ENCODE measurements around the gene NKX2-3. TPM values are rescaled to one million over a fixed set of nuclear protein-coding genes. Genes with fewer than 3 reads are reported as not detected.

NKX2-3 gene
- total RNA-seq, 2 experiments from 2014 or later: not detected

DNA sequence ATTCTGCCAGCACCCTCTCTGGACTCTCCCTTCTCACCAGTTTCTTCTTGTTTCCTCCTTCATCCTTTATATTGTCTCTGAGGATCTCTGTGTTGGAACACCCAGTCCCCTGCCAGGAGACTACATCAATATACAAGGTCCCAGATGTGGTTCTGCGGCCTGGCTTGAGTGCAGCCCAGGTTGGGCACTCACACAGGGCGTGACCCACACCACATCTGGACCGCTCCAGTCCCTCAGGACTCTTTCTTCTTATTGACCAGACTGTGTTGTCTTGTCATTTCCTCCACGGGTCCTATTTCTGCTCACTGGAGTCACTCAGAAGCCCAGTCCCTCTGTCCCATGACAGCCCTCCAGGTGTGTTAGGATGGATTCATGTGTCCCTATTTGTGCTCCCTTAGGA is 26.0 kb downstream of the NKX2-3 start:
- Histone ChIP-seq H4K20me1 (ENCODE audit: insufficient read depth, low read length) (no peaks in the 10 kb centered on the region), H3K4me1 (ENCODE audit: insufficient read depth, low read length, poor library complexity, severe bottlenecking) (peaks cover 14% of the 10 kb centered on the region), H3K79me2 (ENCODE audit: insufficient read depth, low read depth, low read length) (no peaks in the 10 kb centered on the region), H3K9me2 (ENCODE audit: insufficient read depth, low read length) (no peaks in the 10 kb centered on the region), H3K36me3 (ENCODE audit: insufficient read depth, low read length) (no peaks in the 10 kb centered on the region), H3K4me2 (ENCODE audit: low read length) (no peak overlapping the region), H3K4me3 (ENCODE audit: low read depth, low read length, poor library complexity, severe bottlenecking) (no peak overlapping the region), H3K27ac (ENCODE audit: low read depth, low read length, poor library complexity, severe bottlenecking) (no peak overlapping the region), H3K9me3 (ENCODE audit: low read length) (no peaks in the 10 kb centered on the region), H2AFZ (ENCODE audit: low read length) (no peak overlapping the region)
- ChIA-PET CTCF (ENCODE audit: unreplicated experiment) (no interaction called here), POLR2A (interaction anchor here (1.2 kb wide), 1 partner anchor 43 kb away, joined by 3 read pairs; no protein-coding TSS in a partner anchor)
- intact Hi-C loops (cut with micrococcal nuclease; ENCODE audit: unreplicated experiment): no loop called here
- BruUV-seq (replicated peaks): no TSS peak
- TF ChIP-seq CTCF (conservative IDR thresholded peaks at IDR 0.05; ENCODE audit: low read length) (no peak), EZH2phosphoT487 (IDR thresholded peaks at IDR 0.05; ENCODE audit: borderline replicate concordance, low read depth, low read length) (no peak)
- DNase-seq (ENCODE audit: low spot score): no peak

DNA sequence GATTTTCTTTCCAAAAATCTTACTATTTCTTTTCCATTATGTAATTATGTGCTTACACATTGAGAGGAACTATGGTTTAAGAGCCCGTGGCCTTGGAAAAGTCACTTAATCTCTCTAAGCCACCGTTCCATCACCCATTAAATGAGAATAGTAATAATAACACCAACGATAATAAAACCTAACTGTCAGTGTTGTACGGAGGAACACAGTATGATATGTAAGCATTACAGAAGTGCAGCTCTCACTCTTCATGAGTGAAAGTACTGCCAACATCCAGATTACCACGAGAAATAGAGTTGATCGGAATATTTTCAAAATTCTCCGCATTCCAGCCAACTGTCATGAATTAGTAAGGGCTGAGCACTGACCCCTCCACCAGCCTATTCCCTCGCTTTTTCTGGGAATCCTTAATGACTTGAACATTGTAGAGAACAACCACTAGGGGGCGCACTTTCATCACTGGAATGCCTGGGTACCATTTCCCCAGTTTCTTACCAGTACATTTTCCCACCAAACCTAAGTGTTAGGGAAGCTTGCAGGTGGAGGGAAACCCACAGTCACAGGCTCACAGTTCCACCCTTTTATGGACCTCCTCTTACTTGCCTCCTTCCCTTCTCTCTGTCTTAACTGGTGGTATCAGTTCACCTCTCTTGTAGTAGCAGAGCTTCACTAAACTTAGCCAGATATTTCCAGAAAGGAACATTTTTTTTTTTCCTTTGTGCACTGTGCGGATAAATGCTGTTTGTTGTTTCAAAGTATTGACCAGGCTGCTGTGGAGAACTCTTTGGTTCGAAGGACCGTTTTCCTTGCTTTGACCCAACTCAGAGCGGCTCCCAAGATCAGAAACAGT is 27.8 kb downstream of the NKX2-3 start:
- TF ChIP-seq EZH2phosphoT487 (IDR thresholded peaks at IDR 0.05; ENCODE audit: borderline replicate concordance, low read depth, low read length) (no peak), CTCF (conservative IDR thresholded peaks at IDR 0.05; ENCODE audit: low read length) (peak; percentile 96)
- H3K36me3 ChIP-seq (ENCODE audit: insufficient read depth, low read length): no peaks in the 10 kb centered on the region
- H4K20me1 ChIP-seq (ENCODE audit: insufficient read depth, low read length): no peaks in the 10 kb centered on the region
- no TSS peak for BruUV-seq (replicated peaks)
- intact Hi-C loops (cut with micrococcal nuclease; ENCODE audit: unreplicated experiment): loop anchor here (1.0 to 5.0 kb wide), 3 partner anchors 52 to 152 kb away; no protein-coding TSS in a partner anchor
- H3K79me2 ChIP-seq (ENCODE audit: insufficient read depth, low read depth, low read length): no peaks in the 10 kb centered on the region
- CTCF ChIA-PET (ENCODE audit: unreplicated experiment): interaction anchor here (1.4 kb wide), 1 partner anchor 52 kb away, joined by 5 read pairs; no protein-coding TSS in a partner anchor
- DNase-seq (ENCODE audit: low spot score): peak; percentile 58
- peaks cover 21% of the 10 kb centered on the region for H3K4me1 ChIP-seq (ENCODE audit: insufficient read depth, low read length, poor library complexity, severe bottlenecking)
- H3K4me2 ChIP-seq (ENCODE audit: low read length): no peak overlapping the region
- POLR2A ChIA-PET: interaction anchor here (0.9 kb wide), 2 partner anchors 17 to 50 kb away, joined by 3 to 4 read pairs; no protein-coding TSS in a partner anchor
- no peaks in the 10 kb centered on the region for H3K9me2 ChIP-seq (ENCODE audit: insufficient read depth, low read length)
- no peak overlapping the region for H2AFZ ChIP-seq (ENCODE audit: low read length)
- no peak overlapping the region for H3K27ac ChIP-seq (ENCODE audit: low read depth, low read length, poor library complexity, severe bottlenecking)
- H3K4me3 ChIP-seq (ENCODE audit: low read depth, low read length, poor library complexity, severe bottlenecking): no peak overlapping the region
- H3K9me3 ChIP-seq (ENCODE audit: low read length): no peaks in the 10 kb centered on the region

DNA sequence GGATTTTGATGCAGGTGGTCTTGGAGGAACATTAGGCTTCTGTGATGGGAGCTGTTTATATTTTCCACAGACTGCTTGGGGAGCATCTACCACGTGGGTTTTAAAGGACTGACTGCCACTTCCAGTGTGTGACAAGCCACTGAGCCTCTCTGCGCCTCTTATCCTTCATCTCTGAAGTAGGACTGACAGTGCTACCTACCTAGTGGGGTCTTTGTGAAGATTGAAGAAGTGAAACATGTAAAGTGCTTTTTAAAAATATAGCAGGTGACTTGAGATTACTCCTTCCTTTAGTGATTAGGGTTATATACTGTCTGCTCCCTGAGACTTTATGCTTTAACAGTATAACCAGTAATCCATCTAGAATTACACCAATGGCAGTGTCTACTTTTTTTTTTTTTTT is 29.9 kb downstream of the NKX2-3 start:
- Histone ChIP-seq H3K9me2 (ENCODE audit: insufficient read depth, low read length) (no peaks in the 10 kb centered on the region), H3K27ac (ENCODE audit: low read depth, low read length, poor library complexity, severe bottlenecking) (no peak overlapping the region), H2AFZ (ENCODE audit: low read length) (no peak overlapping the region), H4K20me1 (ENCODE audit: insufficient read depth, low read length) (no peaks in the 10 kb centered on the region), H3K36me3 (ENCODE audit: insufficient read depth, low read length) (no peaks in the 10 kb centered on the region), H3K4me2 (ENCODE audit: low read length) (peak overlapping the region; percentile 9), H3K4me1 (ENCODE audit: insufficient read depth, low read length, poor library complexity, severe bottlenecking) (peaks cover 21% of the 10 kb centered on the region), H3K9me3 (ENCODE audit: low read length) (no peaks in the 10 kb centered on the region), H3K4me3 (ENCODE audit: low read depth, low read length, poor library complexity, severe bottlenecking) (no peak overlapping the region), H3K79me2 (ENCODE audit: insufficient read depth, low read depth, low read length) (no peaks in the 10 kb centered on the region)
- BruUV-seq (replicated peaks): no TSS peak
- POLR2A ChIA-PET: interaction anchor here (1.5 kb wide), 1 partner anchor 40 kb away, joined by 3 read pairs; no protein-coding TSS in a partner anchor
- CTCF ChIA-PET (ENCODE audit: unreplicated experiment): no interaction called here
- DNase-seq (ENCODE audit: low spot score): peak; percentile 70
- intact Hi-C loops (cut with micrococcal nuclease; ENCODE audit: unreplicated experiment): loop anchor here (5.0 kb wide), 2 partner anchors 125 to 150 kb away; no protein-coding TSS in a partner anchor
- TF ChIP-seq CTCF (conservative IDR thresholded peaks at IDR 0.05; ENCODE audit: low read length): no peak
- no peak for TF ChIP-seq EZH2phosphoT487 (IDR thresholded peaks at IDR 0.05; ENCODE audit: borderline replicate concordance, low read depth, low read length)

All from OCI-LY7 (cell line).